Stimulated activated CD4-positive, alpha-beta T cell treated with anti-CD3 and anti-CD28 coated beads, Interleukin-15, amount 100 ng/mL, for 1 hour (primary cell): ENCODE measurements around the gene RNF130.

Experiments used
- DNase-seq, 2 donors: peaks; one replicate each; pipeline ENCODE4 v3.0.0-alpha.2; 2020; ENCODE audit warnings: low read depth in 1 of 2, low spot score in 1 of 2

RNF130 gene

GRCh38 chr5:180060192-180060591, 11.4 kb downstream of the RNF130 start:
- no peak for DNase-seq

- no peak for DNase-seq
Measured at GRCh38 chr5:180059326-180059725, 12.2 kb downstream of the RNF130 start.

GRCh38 chr5:180056153-180056552, 15.4 kb downstream of the RNF130 start:
- no peak for DNase-seq

- no peak for DNase-seq
Measured at GRCh38 chr5:180054226-180054625, 17.3 kb downstream of the RNF130 start.

- no peak for DNase-seq
Measured at GRCh38 chr5:180053061-180053602, 18.4 kb downstream of the RNF130 start.

GRCh38 chr5:180052211-180052818, 19.2 kb downstream of the RNF130 start:
- no peak for DNase-seq

- DNase-seq = no peak
Measured at GRCh38 chr5:180050121-180050940, 21.2 kb downstream of the RNF130 start.

- no peak for DNase-seq
Measured at GRCh38 chr5:180049185-180049548, 22.4 kb downstream of the RNF130 start.

GRCh38 chr5:180047667-180048066, 23.9 kb downstream of the RNF130 start:
- DNase-seq = no peak

GRCh38 chr5:180046656-180047055, 24.9 kb downstream of the RNF130 start:
- no peak for DNase-seq

- DNase-seq = no peak
Measured at GRCh38 chr5:180045889-180046499, 25.6 kb downstream of the RNF130 start.

- DNase-seq = no peak
Measured at GRCh38 chr5:180043377-180043776, 28.2 kb downstream of the RNF130 start.

- DNase-seq = no peak
Measured at GRCh38 chr5:180041301-180042274, 30.0 kb downstream of the RNF130 start.

GRCh38 chr5:180040287-180041214, 31.0 kb downstream of the RNF130 start:
- DNase-seq = no peak

GRCh38 chr5:180035206-180035931, 36.2 kb downstream of the RNF130 start:
- DNase-seq = no peak

GRCh38 chr5:180034564-180034963, 37.0 kb downstream of the RNF130 start:
- no peak for DNase-seq

GRCh38 chr5:180027459-180028089, 44.0 kb downstream of the RNF130 start:
- no peak for DNase-seq

GRCh38 chr5:180026734-180027458, 44.7 kb downstream of the RNF130 start:
- no peak for DNase-seq
